VCaP (cell line): Measurements from ENCODE around the gene LGALSL.

Experiments
- H3K27ac ChIP-seq: fragments of 450-650 bp; 2 replicates; pipeline ENCODE4 v1.5.1; 2017
- TF ChIP-seq, protein P1 (sequence below): fragments of 450-650 bp; conservative IDR thresholded peaks from 2 replicates; pipeline ENCODE4 v1.5.1; 2017; ENCODE audit warnings: mild to moderate bottlenecking, moderate library complexity

The LGALSL gene

DNA sequence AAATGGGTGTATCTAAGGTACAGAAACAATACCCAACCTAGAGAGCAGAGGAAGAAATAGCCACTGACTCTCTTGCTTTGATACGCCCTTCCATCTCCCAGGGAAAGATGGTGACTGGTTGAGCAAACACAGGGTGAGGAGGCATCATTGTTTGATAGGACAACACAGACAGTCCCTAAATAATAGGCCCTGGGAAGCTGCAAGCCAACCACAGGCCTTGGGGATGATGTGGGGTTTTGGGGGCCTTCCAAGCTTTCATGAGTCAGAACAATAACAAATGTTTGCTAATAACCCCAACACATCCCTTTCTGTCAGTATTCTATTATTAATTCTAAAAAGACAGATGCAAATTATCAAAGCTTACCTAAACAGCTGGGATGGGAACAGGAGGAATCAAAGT, 9.8 kb downstream of the LGALSL start:
- no peak overlapping the region for H3K27ac ChIP-seq
- TF ChIP-seq, protein P1, sequence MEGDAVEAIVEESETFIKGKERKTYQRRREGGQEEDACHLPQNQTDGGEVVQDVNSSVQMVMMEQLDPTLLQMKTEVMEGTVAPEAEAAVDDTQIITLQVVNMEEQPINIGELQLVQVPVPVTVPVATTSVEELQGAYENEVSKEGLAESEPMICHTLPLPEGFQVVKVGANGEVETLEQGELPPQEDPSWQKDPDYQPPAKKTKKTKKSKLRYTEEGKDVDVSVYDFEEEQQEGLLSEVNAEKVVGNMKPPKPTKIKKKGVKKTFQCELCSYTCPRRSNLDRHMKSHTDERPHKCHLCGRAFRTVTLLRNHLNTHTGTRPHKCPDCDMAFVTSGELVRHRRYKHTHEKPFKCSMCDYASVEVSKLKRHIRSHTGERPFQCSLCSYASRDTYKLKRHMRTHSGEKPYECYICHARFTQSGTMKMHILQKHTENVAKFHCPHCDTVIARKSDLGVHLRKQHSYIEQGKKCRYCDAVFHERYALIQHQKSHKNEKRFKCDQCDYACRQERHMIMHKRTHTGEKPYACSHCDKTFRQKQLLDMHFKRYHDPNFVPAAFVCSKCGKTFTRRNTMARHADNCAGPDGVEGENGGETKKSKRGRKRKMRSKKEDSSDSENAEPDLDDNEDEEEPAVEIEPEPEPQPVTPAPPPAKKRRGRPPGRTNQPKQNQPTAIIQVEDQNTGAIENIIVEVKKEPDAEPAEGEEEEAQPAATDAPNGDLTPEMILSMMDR: no peak

DNA sequence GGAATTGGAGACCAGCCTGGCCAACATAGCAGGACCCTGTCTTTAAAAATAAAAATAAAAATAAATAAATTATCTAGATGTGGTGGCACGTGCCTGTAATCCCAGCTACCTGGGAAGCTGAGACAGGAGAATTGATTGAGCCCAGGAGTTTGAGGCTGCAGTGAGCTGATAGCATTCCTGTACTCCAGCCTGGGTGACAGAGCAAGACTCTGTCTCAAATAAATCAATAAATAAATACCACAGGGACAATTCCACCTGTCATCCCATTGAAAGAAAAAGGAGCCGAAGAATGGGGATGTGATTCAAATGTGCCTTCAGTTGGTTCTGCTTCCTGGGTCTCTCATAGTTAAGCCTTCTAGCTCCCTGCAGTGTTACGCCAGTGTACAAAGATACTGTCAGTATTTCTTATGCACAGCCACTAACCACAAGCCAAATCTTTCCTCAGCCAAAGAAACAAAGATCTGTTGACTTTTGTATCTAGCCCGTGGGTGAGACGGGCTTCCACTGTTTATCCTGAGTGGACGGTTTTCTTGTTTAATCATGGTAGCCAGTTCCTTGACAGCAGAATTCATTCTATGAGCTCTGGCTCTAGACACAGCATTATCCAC, 12.6 kb downstream of the LGALSL start:
- H3K27ac ChIP-seq: no peak overlapping the region
- TF ChIP-seq, protein P1: no peak

DNA sequence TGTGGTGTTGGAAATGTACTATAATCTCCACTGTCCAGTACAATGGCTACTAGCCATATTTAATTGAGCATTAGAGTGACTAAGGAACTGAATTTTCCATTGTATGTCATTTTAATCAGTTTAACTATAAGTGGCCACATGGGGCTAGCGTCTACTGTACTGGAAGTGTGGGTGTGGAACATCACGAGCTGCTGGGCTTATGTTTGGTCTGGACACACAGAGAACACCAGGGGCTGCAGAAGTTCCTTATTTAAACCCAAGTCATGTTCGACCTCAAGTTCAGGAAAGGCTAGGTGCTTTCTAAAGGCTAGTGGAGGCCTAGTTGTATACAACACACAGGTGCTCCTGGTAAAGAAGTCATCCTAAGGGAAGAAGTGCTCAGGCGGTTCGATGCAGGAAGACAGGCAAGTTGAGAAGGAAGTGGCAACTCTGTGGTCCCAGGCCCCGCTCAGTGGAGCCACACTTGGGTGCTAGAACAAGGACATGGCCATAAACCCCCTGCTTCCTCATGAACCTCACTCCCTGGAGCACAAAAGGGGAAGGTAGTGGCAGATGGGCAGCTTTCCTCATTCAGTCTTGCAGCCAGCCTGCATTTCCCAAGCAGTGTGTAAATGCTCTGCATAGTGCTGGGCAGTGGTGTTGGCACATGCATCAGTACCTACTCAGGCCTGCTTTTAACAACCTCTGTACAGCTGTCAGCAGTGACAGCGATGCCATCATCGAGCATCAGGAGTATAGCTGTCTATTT, 13.3 kb downstream of the LGALSL start:
- no peak overlapping the region for H3K27ac ChIP-seq
- TF ChIP-seq, protein P1: no peak

DNA sequence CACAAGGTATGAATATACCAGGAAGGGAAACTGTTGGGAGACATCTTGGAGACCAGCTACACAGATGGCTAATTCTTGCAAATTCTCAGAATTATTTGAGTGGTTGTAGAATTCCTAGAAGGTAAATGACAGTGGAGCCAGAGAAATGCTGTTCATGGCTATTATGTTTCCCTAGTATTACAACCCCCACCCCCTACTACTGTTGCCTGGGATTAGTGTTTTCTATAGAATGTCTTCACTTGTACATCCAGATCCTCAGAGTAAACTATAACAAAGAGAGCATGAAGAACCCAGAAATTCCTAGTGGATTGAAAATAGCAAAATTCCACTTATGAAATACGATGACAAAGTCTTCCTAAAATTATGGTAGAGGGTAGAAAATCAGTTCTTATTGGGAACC, 15.3 kb downstream of the LGALSL start:
- TF ChIP-seq, protein P1: no peak
- no peak overlapping the region for H3K27ac ChIP-seq

DNA sequence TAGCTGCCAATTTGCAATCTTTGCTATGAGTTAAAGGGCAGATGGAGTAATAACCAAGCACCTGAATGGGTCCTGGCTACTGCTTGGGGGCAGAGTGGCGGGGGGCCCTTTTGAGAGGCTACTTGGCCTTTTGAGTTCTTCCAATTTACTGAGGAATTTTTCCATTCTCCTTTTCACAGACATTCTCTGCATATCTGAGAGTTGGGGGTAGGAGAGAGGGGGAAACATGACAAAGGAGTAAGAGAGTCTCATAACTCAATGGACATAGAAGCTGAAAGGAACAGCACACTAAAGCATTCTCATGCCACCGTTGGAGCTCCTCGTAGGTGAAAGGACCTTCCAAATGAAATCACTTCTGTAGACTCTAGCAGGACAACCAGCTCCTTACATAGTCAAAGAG, 16.1 kb downstream of the LGALSL start:
- TF ChIP-seq, protein P1: no peak
- H3K27ac ChIP-seq: no peak overlapping the region

DNA sequence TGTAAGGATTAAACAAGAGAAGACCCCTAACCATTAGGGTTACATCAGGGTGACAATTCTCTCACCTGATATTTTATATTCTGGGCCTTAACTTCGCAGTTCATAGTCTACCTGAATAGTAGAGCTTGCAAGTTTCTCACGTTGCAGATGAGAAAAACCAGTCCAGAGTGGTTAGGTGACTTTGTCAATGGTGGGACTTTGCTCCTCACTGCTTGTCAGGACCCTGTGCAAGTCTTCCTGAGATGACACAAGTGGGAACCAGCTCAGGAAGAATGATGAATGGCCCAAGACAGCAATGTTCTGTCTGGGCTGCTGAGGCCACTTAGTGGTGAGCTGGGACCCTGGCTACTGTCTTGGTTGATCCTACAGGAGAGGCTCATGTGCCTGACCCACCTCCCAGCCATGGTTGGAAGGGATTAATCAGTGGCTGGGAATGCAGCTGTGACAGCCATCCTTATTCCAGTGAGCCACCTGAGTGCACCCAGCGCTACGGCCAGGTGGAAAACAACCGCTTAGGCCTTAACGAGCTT, 16.9 kb downstream of the LGALSL start:
- TF ChIP-seq, protein P1: no peak
- H3K27ac ChIP-seq: no peak overlapping the region

DNA sequence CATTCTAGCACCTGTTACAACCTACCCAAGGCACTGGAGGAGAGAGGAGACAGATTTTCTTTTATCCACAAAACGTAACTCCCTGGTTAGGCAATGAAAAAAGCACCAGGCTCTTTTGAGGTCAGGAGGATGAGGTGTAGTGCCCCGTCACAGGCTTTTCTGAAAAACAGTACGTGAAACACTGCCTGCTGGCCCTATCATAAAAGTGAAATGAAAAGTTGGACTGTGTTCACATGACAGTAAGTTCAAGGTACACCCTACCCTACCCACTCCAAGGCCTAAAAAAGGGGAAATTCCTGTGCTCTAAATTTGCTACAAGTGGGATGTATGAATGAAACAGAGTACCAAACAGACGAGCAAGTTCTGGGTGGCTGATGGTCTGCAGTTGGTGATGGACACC, 17.6 kb downstream of the LGALSL start:
- TF ChIP-seq, protein P1: no peak

More for the DNA sequence above, 17.6 kb downstream of the LGALSL start:
- no peak overlapping the region for H3K27ac ChIP-seq
